K562 (cell line): ENCODE measurements around the gene NQO2. TPM values are rescaled to one million over a fixed set of nuclear protein-coding genes. Genes with fewer than 3 reads are reported as not detected.
A peak's percentile ranks its signal among the peaks of the same experiment; 100 is the strongest.

Source experiments
- ATAC-seq: fragments of 200-7000 bp; cut with Tn5 transposase; 3 replicates; pipeline ENCODE4 v1.9.1; 2020; ENCODE audit warnings: moderate library complexity
- BruUV-seq: library from RNA; stranded (reverse); fragments of 400-500 nt; replicated peaks from 2 replicates; lab custom pipeline; 2021; lab: Mats Ljungman, UMichigan
- CTCF ChIA-PET: fragments of 300-600 bp; formaldehyde crosslinking; extraction: SDS; loops from one replicate; lab custom pipeline; 2021; ENCODE audit warnings: low intra/inter-chr PET ratio; lab: Yijun Ruan, JAX
- POLR2A ChIA-PET: fragments of 300-600, 350-650 bp; sonication (Branson Sonifier 250); formaldehyde crosslinking; extraction: SDS; loops from one replicate; lab custom pipeline; 2021; ENCODE audit warnings: antibody characterized with exemption, inconsistent platforms; lab: Yijun Ruan, JAX
- DNase-seq, 4 experiments: peaks; one replicate each; pipeline versions ENCODE4 v3.0.0 to v3.0.0-alpha.2; 2011 to 2018; ENCODE audit warnings: low spot score in 3 of 4, mixed read lengths in 3 of 4; ENCODE audit errors: extremely low read depth in 1 of 4
- FAIRE-seq: peaks from 2 replicates; lab custom pipeline; 2011; peaks lifted over from hg19 to GRCh38; lab: Jason Lieb, UNC
- H2AFZ ChIP-seq: 2 replicates; pipeline ENCODE4 v1.6.0; 2011; ENCODE audit warnings: low read depth, low read length, control low read depth, inconsistent platforms
- H3K27ac ChIP-seq: fragments of 200-600 bp; 3 replicates; pipeline ENCODE4 v1.8.0; 2011; ENCODE audit warnings: low read depth, mild to moderate bottlenecking, control low read depth, inconsistent platforms, low read length, moderate library complexity, mixed read lengths; ENCODE audit errors: extremely low read depth
- H3K27me3 ChIP-seq, 2 experiments: fragments of 300-600 bp in 1 of 2; 2 replicates in 1 of 2; 3 replicates in 1 of 2; pipeline versions ENCODE4 v1.6.0 to v1.8.0; 2011; ENCODE audit warnings: inconsistent platforms in 2 of 2, low read length in 2 of 2, mild to moderate bottlenecking in 1 of 2, mixed read lengths in 1 of 2, moderate library complexity in 1 of 2; ENCODE audit not compliant: control insufficient read depth in 2 of 2, insufficient read depth in 2 of 2
- H3K36me3 ChIP-seq: fragments of 300-600 bp; 3 replicates; pipeline ENCODE4 v1.8.0; 2011; ENCODE audit warnings: mild to moderate bottlenecking, low read length, inconsistent platforms; ENCODE audit not compliant: control insufficient read depth, insufficient read depth
- H3K4me1 ChIP-seq, 2 experiments: fragments of 200-600 bp in 1 of 2; replicated peaks in 1 of 2; 2 replicates in 1 of 2; 3 replicates in 1 of 2; pipeline versions ENCODE4 v1.5.1 to v1.8.0; 2011; ENCODE audit warnings: inconsistent platforms in 2 of 2, low read length in 2 of 2, mild to moderate bottlenecking in 1 of 2, mixed read lengths in 1 of 2, moderate library complexity in 1 of 2; ENCODE audit not compliant: control insufficient read depth in 2 of 2, insufficient read depth in 2 of 2
- H3K4me2 ChIP-seq: 2 replicates; pipeline ENCODE4 v1.6.1; 2011; ENCODE audit warnings: low read length, control low read depth, inconsistent platforms, mixed read lengths; ENCODE audit not compliant: insufficient read depth
- H3K4me3 ChIP-seq: fragments of 200-600 bp; sonication (generic), shearing (Covaris generic); 2 replicates; pipeline ENCODE4 v1.5.1; 2016; ENCODE audit warnings: control low read depth, inconsistent platforms
- H3K79me2 ChIP-seq: fragments of 200-600 bp; 3 replicates; pipeline ENCODE4 v1.8.0; 2011; ENCODE audit warnings: low read length, inconsistent platforms; ENCODE audit not compliant: control insufficient read depth, insufficient read depth
- H3K9ac ChIP-seq, 2 experiments: 2 replicates each; pipeline versions ENCODE4 v1.6.0 to v1.6.1; 2011; ENCODE audit warnings: low read depth in 2 of 2, low read length in 2 of 2, control low read depth in 1 of 2, inconsistent platforms in 1 of 2, mild to moderate bottlenecking in 1 of 2, mixed read lengths in 1 of 2; ENCODE audit not compliant: insufficient read depth in 1 of 2
- H3K9me1 ChIP-seq: one replicate; pipeline ENCODE4 v1.6.0; 2011; ENCODE audit warnings: inconsistent platforms, mild to moderate bottlenecking, low read length, moderate library complexity; ENCODE audit not compliant: control insufficient read depth, insufficient read depth
- H3K9me3 ChIP-seq: replicated peaks from 2 replicates; pipeline ENCODE4 v1.5.1; 2011; ENCODE audit warnings: low read depth, low read length, inconsistent platforms; ENCODE audit not compliant: control insufficient read depth, insufficient read depth
- H4K20me1 ChIP-seq: replicated peaks from 2 replicates; pipeline ENCODE4 v1.6.1; 2011; ENCODE audit warnings: low read length, inconsistent platforms, mixed read lengths; ENCODE audit not compliant: control insufficient read depth, insufficient read depth
- ADNP ChIP-seq: fragments of 200-800 bp; sonication (Bioruptor generic); IDR thresholded peaks from 2 replicates; pipeline ENCODE4 v1.6.1; 2016; ENCODE audit warnings: missing genetic modification characterization, missing compliant biosample characterization
- BCOR ChIP-seq: fragments of 450-650 bp; IDR thresholded peaks from 2 replicates; pipeline ENCODE4 v1.6.1; 2016
- CBX3 ChIP-seq, 2 experiments: IDR thresholded peaks; 1 replicate in 1 of 2; 2 replicates in 1 of 2; pipeline ENCODE4 v1.6.1; 2012; ENCODE audit warnings: inconsistent platforms in 2 of 2, low read length in 2 of 2, borderline replicate concordance in 1 of 2, control low read depth in 1 of 2
- CHCHD3 ChIP-seq: fragments of 250-450 bp; sonication (Bioruptor Pico); IDR thresholded peaks from 2 replicates; pipeline ENCODE4 v2.1.2; 2022; ENCODE audit warnings: mild to moderate bottlenecking
- GTF2F1 ChIP-seq: IDR thresholded peaks from 2 replicates; pipeline ENCODE4 v1.6.1; 2011; ENCODE audit warnings: low read depth, low read length, improper control_type of control experiment
- HDAC1 ChIP-seq, 2 experiments: fragments of 450-650 bp; IDR thresholded peaks; 2 replicates each; pipeline ENCODE4 v1.6.1; 2016 to 2017; ENCODE audit warnings: inconsistent platforms in 1 of 2, mild to moderate bottlenecking in 1 of 2, moderate library complexity in 1 of 2
- KDM1A ChIP-seq, 2 experiments: fragments of 450-650 bp; IDR thresholded peaks; 2 replicates each; pipeline ENCODE4 v1.6.1; 2016; ENCODE audit warnings: mild to moderate bottlenecking in 2 of 2
- KLF1 ChIP-seq: fragments of 450-650 bp; IDR thresholded peaks from 2 replicates; pipeline ENCODE4 v1.6.1; 2016; ENCODE audit warnings: missing genetic modification characterization, missing compliant biosample characterization
- MBD1 ChIP-seq: fragments of 250-450 bp; sonication (Bioruptor Pico); IDR thresholded peaks from 2 replicates; pipeline ENCODE4 v1.8.0; 2022; ENCODE audit warnings: inconsistent platforms
- NCOR1 ChIP-seq: fragments of 450-650 bp; IDR thresholded peaks from 2 replicates; pipeline ENCODE4 v1.6.1; 2016; ENCODE audit warnings: mild to moderate bottlenecking, moderate library complexity
- NFIC ChIP-seq: fragments of 450-650 bp; IDR thresholded peaks from 2 replicates; pipeline ENCODE4 v1.6.1; 2017; ENCODE audit warnings: mild to moderate bottlenecking, inconsistent platforms
- RUNX1 ChIP-seq: sonication (generic); IDR thresholded peaks from 2 replicates; pipeline ENCODE4 v1.6.1; 2016; ENCODE audit warnings: antibody characterized with exemption, low read depth
- SMARCA5 ChIP-seq: fragments of 450-650 bp; IDR thresholded peaks from 2 replicates; pipeline ENCODE4 v1.6.1; 2016
- SRSF7 ChIP-seq: fragments of 200-400 bp; formaldehyde crosslinking; optimal IDR thresholded peaks from 2 replicates; pipeline ENCODE3; 2017; ENCODE audit warnings: mild to moderate bottlenecking, low read depth, low read length
- XRCC3 ChIP-seq: fragments of 450-650 bp; IDR thresholded peaks from 2 replicates; pipeline ENCODE4 v1.6.1; 2017; ENCODE audit warnings: mild to moderate bottlenecking, moderate library complexity
- ZNF146 ChIP-seq: IDR thresholded peaks from one replicate; pipeline ENCODE4 v1.6.1; 2018; ENCODE audit warnings: missing compliant biosample characterization; ENCODE audit not compliant: unreplicated experiment
- WGBS: fragments of 100-300 bp; shearing (Covaris generic); methylation state at CpG from one replicate; pipeline ENCODE4 v1.1.6; 2016; ENCODE audit warnings: low coverage, mixed read lengths; ENCODE audit not compliant: insufficient coverage; ENCODE audit errors: missing lambda C conversion rate; 5-methylcytosine and 5-hydroxymethylcytosine counted together
- in situ Hi-C: fragments of 300-500 bp; cut with MboI; formaldehyde crosslinking; loops from 4 replicates; pipeline ENCODE4 v1.15.0; 2018; ENCODE audit warnings: inconsistent platforms, mixed read lengths
- intact Hi-C: fragments of 100-400 bp; cut with micrococcal nuclease; formaldehyde crosslinking; loops from 2 replicates; pipeline ENCODE4 v1.14.2; 2022
- polyA plus RNA-seq, 8 experiments: library from polyadenylated mRNA; depleted of rRNA in 4 of 8; stranded (reverse) in 5 of 8; unstranded in 3 of 8; fragments of >200 nt; fragmentation: Nextera tagmentation in 2 of 8; fragmentation: Illumina TruSeq in 1 of 8; extraction: Ambion mirVana in 2 of 8; extraction: Trizol in 1 of 8; gene quantifications; 2 replicates each; pipeline versions ENCODE4 v1.2.1 to v1.2.3, GENCODE V29; 2011 to 2014; ENCODE audit warnings: inconsistent platforms in 1 of 8, missing spikeins in 1 of 8
- total RNA-seq, 7 experiments: library from RNA; depleted of rRNA in 6 of 7; stranded (reverse); fragments of >200 nt in 6 of 7; fragmentation: Illumina TruSeq in 2 of 7; extraction: Trizol in 2 of 7; gene quantifications; 2 replicates each; pipeline versions ENCODE4 v1.2.1 to v1.2.3, GENCODE V29; 2011 to 2021; ENCODE audit warnings: low replicate concordance in 1 of 7

NQO2 gene
- total and polyA plus RNA-seq, 9 of the 15 experiments (the other 6 are each of a cell fraction or from before 2014, with no cell fraction given) = 54.6 to 214 (median 116) TPM

GRCh38 chr6:2967936-2968335 lies 31.8 kb upstream of the NQO2 start:
- H3K9ac ChIP-seq = no peak overlapping the region
- peaks cover 47 to 50% of the 10 kb centered on the region in 2 experiments for H3K4me1 ChIP-seq
- ChIA-PET CTCF (no interaction called here), POLR2A (interaction anchor here (1.3 to 2.0 kb wide), 6 partner anchors 11 to 22 kb away, joined by 3 to 12 read pairs (median 7); no protein-coding TSS in a partner anchor)
- FAIRE-seq = no peak
- H3K4me2 ChIP-seq = no peak overlapping the region
- no peak overlapping the region for H3K27ac ChIP-seq
- no peaks in the 10 kb centered on the region for H3K9me1 ChIP-seq
- no peaks in the 10 kb centered on the region for H4K20me1 ChIP-seq
- BruUV-seq = no TSS peak
- intact Hi-C loops (no loop called here), in situ Hi-C loops (no loop called here)
- WGBS = 88% methylated on average over 7 of the region's 7 CpGs
- no peak overlapping the region for H3K4me3 ChIP-seq
- no peak overlapping the region for H2AFZ ChIP-seq
- H3K27me3 ChIP-seq = no peaks in the 10 kb centered on the region
- H3K79me2 ChIP-seq = peaks cover 87% of the 10 kb centered on the region
- no peak for ATAC-seq
- H3K36me3 ChIP-seq = peaks cover 9% of the 10 kb centered on the region; the same call in 2 of the 3 replicates
- H3K9me3 ChIP-seq = no peaks in the 10 kb centered on the region
- 0 out of 3 replicates have a peak, but pooled peaks of 1 of the 2 experiments have one; percentile 23 for TF ChIP-seq CBX3 (IDR thresholded peaks at IDR 0.05; ENCODE audit: borderline replicate concordance in 1 of 2, low read length in 2 of 2)
- TF ChIP-seq CHCHD3 (CRISPR knock-in tag) = no peak
- TF ChIP-seq RUNX1 = no peak
- peak; percentile 98 for TF ChIP-seq ZNF146 (CRISPR knock-in tag)
- TF ChIP-seq GTF2F1 = no peak
- TF ChIP-seq ADNP (tag) = 0 out of 2 replicates have a peak, but pooled peaks have one; percentile 16
- 0 out of 2 replicates have a peak, but pooled peaks have one; percentile 23 for TF ChIP-seq XRCC3
- TF ChIP-seq SMARCA5 = peak; percentile 75; the same call in 1 of the 2 replicates
- no peak for TF ChIP-seq KLF1 (tag)
- TF ChIP-seq HDAC1 (IDR thresholded peaks at IDR 0.05) = peak in 1 of 2 experiments; percentile 23; a peak in 1 of 4 replicates
- TF ChIP-seq NFIC = 0 out of 2 replicates have a peak, but pooled peaks have one; percentile 16
- peak; percentile 74 to 85 for TF ChIP-seq KDM1A (IDR thresholded peaks at IDR 0.05)
- TF ChIP-seq NCOR1 = 0 out of 2 replicates have a peak, but pooled peaks have one; percentile 7
- TF ChIP-seq MBD1 (CRISPR knock-in tag) = 0 out of 2 replicates have a peak, but pooled peaks have one; percentile 59
- no peak for TF ChIP-seq SRSF7
- peak; percentile 85 for TF ChIP-seq BCOR
- no peak for DNase-seq
